Panc1 (cell line): ENCODE measurements around the gene HSPBP1. TPM values are rescaled to one million over a fixed set of nuclear protein-coding genes. Genes with fewer than 3 reads are reported as not detected.

Source experiments
- ATAC-seq: fragments of 200-7000 bp; cut with Tn5 transposase; 2 replicates; pipeline ENCODE4 v1.9.1; 2020; ENCODE audit warnings: mild to moderate bottlenecking, moderate library complexity
- BruUV-seq: library from RNA; stranded (reverse); fragments of 400-500 nt; replicated peaks from 2 replicates; lab custom pipeline; 2021; lab: Mats Ljungman, UMichigan
- CTCF ChIA-PET: fragments of 300-600 bp; sonication (Branson Sonifier 250); formaldehyde crosslinking; loops from one replicate; lab custom pipeline; 2022; ENCODE audit warnings: antibody characterized with exemption; lab: Charles Lee
- POLR2A ChIA-PET: fragments of 300-600 bp; sonication (Branson Sonifier 250); formaldehyde crosslinking; loops from one replicate; lab custom pipeline; 2022; ENCODE audit warnings: antibody characterized with exemption; lab: Charles Lee
- DNase-seq: peaks from one replicate; pipeline ENCODE4 v3.0.0-alpha.2; 2010; ENCODE audit warnings: low read depth, low spot score
- H3K27ac ChIP-seq: 2 replicates; pipeline ENCODE4 v1.5.1; 2011; ENCODE audit warnings: mild to moderate bottlenecking, low read length, inconsistent platforms
- H3K27me3 ChIP-seq: fragments of 200-500 bp; sonication (Bioruptor generic); 2 replicates; pipeline ENCODE4 v1.6.0; 2014; ENCODE audit warnings: low read length, inconsistent platforms; ENCODE audit not compliant: control insufficient read depth, insufficient read depth
- H3K36me3 ChIP-seq: fragments of 200-500 bp; sonication (Bioruptor generic); 2 replicates; pipeline ENCODE4 v1.5.1; 2014; ENCODE audit warnings: inconsistent platforms, mild to moderate bottlenecking, low read length, moderate library complexity; ENCODE audit not compliant: control insufficient read depth, insufficient read depth
- H3K4me1 ChIP-seq: 2 replicates; pipeline ENCODE4 v1.5.1; 2011; ENCODE audit warnings: inconsistent platforms, mild to moderate bottlenecking, low read length, moderate library complexity; ENCODE audit not compliant: control insufficient read depth, insufficient read depth
- H3K4me3 ChIP-seq, 2 experiments: 2 replicates each; pipeline ENCODE4 v1.5.1; 2011 to 2012; ENCODE audit warnings: low read depth in 2 of 2, low read length in 2 of 2, mild to moderate bottlenecking in 2 of 2, inconsistent platforms in 1 of 2, moderate library complexity in 1 of 2
- H3K9me3 ChIP-seq: fragments of 200-500 bp; sonication (Bioruptor generic); 2 replicates; pipeline ENCODE4 v1.5.1; 2014; ENCODE audit warnings: low read depth, mild to moderate bottlenecking, inconsistent platforms, low read length, moderate library complexity; ENCODE audit not compliant: control insufficient read depth, insufficient read depth
- POLR2AphosphoS5 ChIP-seq: IDR thresholded peaks from 2 replicates; pipeline ENCODE4 v1.6.1; 2012; ENCODE audit warnings: mild to moderate bottlenecking, low read depth, low read length, moderate library complexity
- SIN3A ChIP-seq: IDR thresholded peaks from 2 replicates; pipeline ENCODE4 v1.6.1; 2012; ENCODE audit warnings: low read depth, mild to moderate bottlenecking, low read length, moderate library complexity, borderline replicate concordance; ENCODE audit not compliant: insufficient read depth
- TCF7L2 ChIP-seq: IDR thresholded peaks from 2 replicates; pipeline ENCODE4 v1.6.1; 2011; ENCODE audit warnings: mild to moderate bottlenecking, low read depth, low read length, inconsistent platforms
- in situ Hi-C: cut with HindIII; loops from 2 replicates; pipeline ENCODE4 v1.10.0; 2016; ENCODE audit warnings: low sequenced_read_pairs, low pct_unique_long_range_greater_than_20kb
- intact Hi-C: fragments of 100-400 bp; cut with micrococcal nuclease; formaldehyde crosslinking; loops from one replicate; pipeline ENCODE4 v1.10.0; 2022; ENCODE audit not compliant: unreplicated experiment
- total RNA-seq: library from RNA; stranded (reverse); gene quantifications from one replicate; pipeline ENCODE4 v1.2.1, GENCODE V29; 2021; ENCODE audit not compliant: unreplicated experiment
- TF ChIP-seq, protein P1 (sequence below): fragments of 450-650 bp; IDR thresholded peaks from 2 replicates; pipeline ENCODE4 v1.5.1; 2017; ENCODE audit warnings: mild to moderate bottlenecking
- TF ChIP-seq, protein P2 (sequence below), 2 experiments: IDR thresholded peaks; 2 replicates each; pipeline ENCODE4 v1.6.1; 2011 to 2012; ENCODE audit warnings: low read depth in 2 of 2, control low read depth in 1 of 2, low read length in 1 of 2, mild to moderate bottlenecking in 1 of 2, moderate library complexity in 1 of 2; ENCODE audit not compliant: insufficient read depth in 1 of 2

The HSPBP1 gene
- total RNA-seq, 1 experiment from 2014 or later: 84.2 TPM

DNA sequence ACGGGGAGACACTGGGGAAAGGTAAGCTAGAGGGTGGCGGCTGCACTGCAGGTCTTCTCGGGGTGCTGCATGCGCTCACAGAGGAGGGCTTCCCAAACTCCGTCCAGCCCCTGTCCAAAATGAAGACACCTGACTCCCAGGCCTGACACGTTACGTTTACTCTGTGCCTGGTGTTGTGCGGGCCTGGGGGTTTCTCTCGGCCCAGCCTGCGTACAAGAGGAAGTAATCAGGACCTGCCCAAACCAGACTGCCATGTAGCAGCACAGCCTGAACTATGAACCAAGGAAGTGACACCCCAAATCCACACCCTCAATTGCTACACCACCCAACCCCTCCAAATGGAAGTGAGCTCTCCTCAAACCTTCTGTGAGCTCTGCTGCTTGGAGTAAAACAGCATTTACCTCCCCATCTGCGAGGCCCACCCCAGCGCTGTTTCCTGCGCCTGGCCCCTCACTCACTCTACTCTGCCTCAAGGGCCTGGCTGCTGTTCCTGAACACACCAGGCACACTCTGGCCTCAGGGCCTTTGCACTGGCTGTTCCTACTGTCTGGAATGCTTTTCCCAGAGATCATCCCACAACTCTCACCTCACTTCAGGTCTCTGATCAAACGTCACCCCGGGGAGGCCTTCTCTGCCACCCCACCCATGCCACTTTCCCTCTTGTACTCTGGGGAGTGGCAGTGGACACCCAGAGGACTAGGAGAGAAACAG is 3.0 kb downstream of the HSPBP1 start:
- Histone ChIP-seq H3K36me3 (no peaks in the 10 kb centered on the region), H3K4me1 (peaks cover 12% of the 10 kb centered on the region), H3K27ac (no peak overlapping the region), H3K9me3 (no peaks in the 10 kb centered on the region), H3K4me3 (no peak overlapping the region), H3K27me3 (no peaks in the 10 kb centered on the region)
- in situ Hi-C loops (no loop called here), intact Hi-C loops (no loop called here)
- ChIA-PET CTCF (interaction anchor here (0.6 kb wide), 1 partner anchor 15 kb away, joined by 4 read pairs; no protein-coding TSS in a partner anchor), POLR2A (no interaction called here)
- ATAC-seq (no peak), DNase-seq (no peak)
- no TSS peak for BruUV-seq
- TF ChIP-seq POLR2AphosphoS5: no peak
- no peak for TF ChIP-seq TCF7L2
- TF ChIP-seq SIN3A: no peak
- TF ChIP-seq, protein P1, sequence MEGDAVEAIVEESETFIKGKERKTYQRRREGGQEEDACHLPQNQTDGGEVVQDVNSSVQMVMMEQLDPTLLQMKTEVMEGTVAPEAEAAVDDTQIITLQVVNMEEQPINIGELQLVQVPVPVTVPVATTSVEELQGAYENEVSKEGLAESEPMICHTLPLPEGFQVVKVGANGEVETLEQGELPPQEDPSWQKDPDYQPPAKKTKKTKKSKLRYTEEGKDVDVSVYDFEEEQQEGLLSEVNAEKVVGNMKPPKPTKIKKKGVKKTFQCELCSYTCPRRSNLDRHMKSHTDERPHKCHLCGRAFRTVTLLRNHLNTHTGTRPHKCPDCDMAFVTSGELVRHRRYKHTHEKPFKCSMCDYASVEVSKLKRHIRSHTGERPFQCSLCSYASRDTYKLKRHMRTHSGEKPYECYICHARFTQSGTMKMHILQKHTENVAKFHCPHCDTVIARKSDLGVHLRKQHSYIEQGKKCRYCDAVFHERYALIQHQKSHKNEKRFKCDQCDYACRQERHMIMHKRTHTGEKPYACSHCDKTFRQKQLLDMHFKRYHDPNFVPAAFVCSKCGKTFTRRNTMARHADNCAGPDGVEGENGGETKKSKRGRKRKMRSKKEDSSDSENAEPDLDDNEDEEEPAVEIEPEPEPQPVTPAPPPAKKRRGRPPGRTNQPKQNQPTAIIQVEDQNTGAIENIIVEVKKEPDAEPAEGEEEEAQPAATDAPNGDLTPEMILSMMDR: no peak
- TF ChIP-seq, protein P2, sequence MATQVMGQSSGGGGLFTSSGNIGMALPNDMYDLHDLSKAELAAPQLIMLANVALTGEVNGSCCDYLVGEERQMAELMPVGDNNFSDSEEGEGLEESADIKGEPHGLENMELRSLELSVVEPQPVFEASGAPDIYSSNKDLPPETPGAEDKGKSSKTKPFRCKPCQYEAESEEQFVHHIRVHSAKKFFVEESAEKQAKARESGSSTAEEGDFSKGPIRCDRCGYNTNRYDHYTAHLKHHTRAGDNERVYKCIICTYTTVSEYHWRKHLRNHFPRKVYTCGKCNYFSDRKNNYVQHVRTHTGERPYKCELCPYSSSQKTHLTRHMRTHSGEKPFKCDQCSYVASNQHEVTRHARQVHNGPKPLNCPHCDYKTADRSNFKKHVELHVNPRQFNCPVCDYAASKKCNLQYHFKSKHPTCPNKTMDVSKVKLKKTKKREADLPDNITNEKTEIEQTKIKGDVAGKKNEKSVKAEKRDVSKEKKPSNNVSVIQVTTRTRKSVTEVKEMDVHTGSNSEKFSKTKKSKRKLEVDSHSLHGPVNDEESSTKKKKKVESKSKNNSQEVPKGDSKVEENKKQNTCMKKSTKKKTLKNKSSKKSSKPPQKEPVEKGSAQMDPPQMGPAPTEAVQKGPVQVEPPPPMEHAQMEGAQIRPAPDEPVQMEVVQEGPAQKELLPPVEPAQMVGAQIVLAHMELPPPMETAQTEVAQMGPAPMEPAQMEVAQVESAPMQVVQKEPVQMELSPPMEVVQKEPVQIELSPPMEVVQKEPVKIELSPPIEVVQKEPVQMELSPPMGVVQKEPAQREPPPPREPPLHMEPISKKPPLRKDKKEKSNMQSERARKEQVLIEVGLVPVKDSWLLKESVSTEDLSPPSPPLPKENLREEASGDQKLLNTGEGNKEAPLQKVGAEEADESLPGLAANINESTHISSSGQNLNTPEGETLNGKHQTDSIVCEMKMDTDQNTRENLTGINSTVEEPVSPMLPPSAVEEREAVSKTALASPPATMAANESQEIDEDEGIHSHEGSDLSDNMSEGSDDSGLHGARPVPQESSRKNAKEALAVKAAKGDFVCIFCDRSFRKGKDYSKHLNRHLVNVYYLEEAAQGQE (IDR thresholded peaks at IDR 0.05; ENCODE audit: insufficient read depth in 1 of 2, low read depth in 2 of 2, low read length in 1 of 2): no peak

DNA sequence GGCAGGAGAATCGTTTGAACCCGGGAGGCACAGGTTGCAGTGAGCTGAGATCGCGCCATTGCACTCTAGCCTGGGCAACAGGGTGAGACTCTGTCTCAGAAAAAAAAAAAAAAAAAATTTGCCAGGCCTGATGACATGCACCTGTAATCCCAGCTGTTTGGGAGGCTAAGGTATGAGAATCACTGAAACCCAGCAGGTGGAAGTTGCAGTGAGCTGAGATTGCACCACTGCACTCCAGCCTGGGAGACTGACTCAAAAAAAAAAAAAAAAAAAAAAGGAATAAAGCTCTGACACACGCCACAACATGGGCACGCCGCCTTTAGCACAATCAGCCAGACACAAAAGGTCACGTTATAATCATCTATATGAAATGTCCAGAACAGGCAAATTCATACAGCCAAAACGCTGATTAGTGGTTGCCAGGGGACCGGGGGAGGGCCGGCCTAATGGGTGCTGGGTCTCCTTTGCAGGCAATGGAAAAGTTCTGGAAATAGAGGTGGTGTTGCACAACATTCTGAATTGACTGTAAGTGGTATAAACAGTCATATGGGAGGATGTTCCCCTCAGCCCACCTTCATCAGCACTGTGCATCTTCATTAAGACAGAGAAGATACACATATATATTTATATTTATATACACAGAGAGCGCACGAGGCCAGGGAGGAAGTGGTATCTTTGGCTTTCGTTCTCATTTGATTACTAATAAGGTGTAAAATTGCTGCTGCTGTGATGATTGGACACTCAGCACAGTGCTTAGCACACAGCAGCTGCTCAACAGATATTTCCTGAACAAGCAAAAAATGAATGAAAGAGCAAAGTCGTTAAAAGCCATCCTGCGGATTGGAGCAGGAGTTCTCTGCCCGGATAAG is 3.8 kb downstream of the HSPBP1 start:
- DNase-seq (no peak), ATAC-seq (no peak)
- Histone ChIP-seq H3K9me3 (no peaks in the 10 kb centered on the region), H3K4me1 (peaks cover 11% of the 10 kb centered on the region), H3K36me3 (no peaks in the 10 kb centered on the region), H3K4me3 (no peak overlapping the region), H3K27me3 (no peaks in the 10 kb centered on the region), H3K27ac (no peak overlapping the region)
- intact Hi-C loops: no loop called here
- no peak for TF ChIP-seq POLR2AphosphoS5
- TF ChIP-seq, protein P1: no peak
- TF ChIP-seq SIN3A: no peak
- no peak for TF ChIP-seq TCF7L2
- TF ChIP-seq, protein P2 (IDR thresholded peaks at IDR 0.05; ENCODE audit: insufficient read depth in 1 of 2, low read depth in 2 of 2, low read length in 1 of 2): no peak
- POLR2A ChIA-PET: interaction anchor here (0.6 to 0.7 kb wide), 2 partner anchors 67 to 158 kb away, joined by 3 to 11 read pairs; partner anchors contain the start of gene PTPRH
- no TSS peak for BruUV-seq
- CTCF ChIA-PET: interaction anchor here (0.6 kb wide), 1 partner anchor 16 kb away, joined by 4 read pairs; no protein-coding TSS in a partner anchor
- in situ Hi-C loops: no loop called here
